GM11168 (cell line): ENCODE measurements around the gene BTBD2.

Experiments used
- in situ Hi-C: fragments of 300-500 bp; cut with MboI; formaldehyde crosslinking; loops from one replicate; pipeline ENCODE4 v1.12.0; 2022; ENCODE audit warnings: low sequenced_read_pairs; ENCODE audit not compliant: unreplicated experiment

Gene BTBD2

GRCh38 chr19:2015608-2015950, at the start of gene BTBD2:
Gene BTBD2 (minus strand): TSS chr19:2015714. CDS start chr19:2015703, 11 bp downstream.
- in situ Hi-C loops: no loop called here

DNA sequence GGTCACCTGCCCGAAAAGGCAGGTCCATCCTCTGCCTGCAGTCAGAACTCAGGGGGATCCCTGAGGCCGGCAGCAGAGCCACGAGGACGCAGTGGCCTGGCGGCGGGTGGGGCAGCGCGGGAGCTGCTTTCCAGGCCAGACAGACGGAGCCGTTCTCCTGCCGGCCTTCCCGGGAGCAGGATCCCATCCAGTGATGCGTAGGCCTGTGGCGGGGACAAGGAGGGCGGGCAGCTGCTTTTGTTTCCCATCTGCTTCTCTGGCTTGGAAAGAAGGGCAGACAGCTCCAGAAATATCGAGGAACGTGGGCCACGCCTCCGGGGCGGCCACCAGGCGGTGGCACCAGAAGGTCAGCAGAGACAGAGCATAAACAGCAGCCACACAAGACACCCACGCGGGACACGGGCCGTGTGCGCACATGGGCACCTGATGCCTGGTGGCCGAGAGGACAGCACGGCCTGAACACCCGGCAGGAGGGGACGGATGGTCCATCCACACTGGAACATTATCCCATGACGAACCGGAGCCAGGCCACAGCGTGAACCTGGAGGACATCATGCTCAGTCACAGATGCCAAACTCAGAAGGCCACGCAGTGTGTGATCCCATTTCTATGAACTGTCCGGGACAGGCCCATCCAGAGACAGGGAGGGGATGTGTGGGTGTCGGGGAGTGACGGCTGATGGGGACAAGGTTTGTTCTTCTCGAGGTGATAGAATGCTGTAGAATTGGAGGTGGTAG, 49.4 kb upstream of the BTBD2 start:
- in situ Hi-C loops: no loop called here

GRCh38 chr19:2064395-2064787, 48.9 kb upstream of the BTBD2 start:
- in situ Hi-C loops: no loop called here

GRCh38 chr19:2063824-2064223, 48.3 kb upstream of the BTBD2 start:
- in situ Hi-C loops: no loop called here

GRCh38 chr19:2062770-2063169, 47.3 kb upstream of the BTBD2 start:
- in situ Hi-C loops: no loop called here

- in situ Hi-C loops: no loop called here
These were observed 46.8 kb upstream of the BTBD2 start for GRCh38 chr19:2062389-2062729.

DNA sequence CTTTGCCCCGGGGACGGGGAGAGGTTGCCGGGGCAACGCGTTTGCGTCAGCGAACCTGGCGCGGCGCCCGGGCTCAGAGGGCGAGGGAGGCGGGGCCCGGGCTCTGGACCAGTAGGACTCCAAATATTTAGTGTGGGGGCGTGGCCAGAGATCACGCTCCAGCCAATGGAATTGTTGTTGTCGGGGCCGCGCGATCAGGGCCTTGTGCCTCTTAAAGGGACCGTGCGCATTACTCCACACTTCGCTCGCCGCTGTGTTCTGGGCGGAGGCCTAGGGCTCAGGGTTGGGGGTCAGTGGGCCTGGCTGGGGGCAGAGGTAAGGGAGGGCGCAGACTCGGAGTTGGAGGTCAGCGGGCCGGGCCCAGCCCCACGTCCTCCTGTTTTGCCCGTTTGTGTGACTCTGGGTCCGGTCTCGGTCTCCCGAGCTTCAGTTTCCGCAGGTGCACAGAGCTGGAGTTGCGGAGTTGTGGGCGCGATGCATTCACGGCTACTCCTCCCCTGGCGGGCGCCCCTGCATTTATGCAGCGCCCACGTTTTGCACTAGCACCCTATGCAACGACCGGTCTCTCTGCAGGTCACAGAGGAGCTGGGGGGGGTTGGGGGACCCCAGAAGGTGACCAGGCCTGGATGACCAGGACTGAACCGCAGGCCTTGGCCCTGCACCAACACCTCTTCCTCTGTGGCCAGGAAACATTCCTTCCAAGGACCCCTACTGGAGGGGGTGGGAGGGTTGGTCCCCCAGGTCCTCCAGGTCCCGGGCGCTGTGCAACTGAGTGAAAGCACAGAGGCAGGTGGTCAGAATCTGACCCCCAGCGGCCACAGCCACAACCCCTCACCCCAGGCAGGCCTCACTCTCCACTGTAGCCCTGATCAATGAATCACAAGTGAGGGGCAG, 46.2 kb upstream of the BTBD2 start:
- in situ Hi-C loops: no loop called here

GRCh38 chr19:2060884-2061494, 45.5 kb upstream of the BTBD2 start:
- in situ Hi-C loops: no loop called here

DNA sequence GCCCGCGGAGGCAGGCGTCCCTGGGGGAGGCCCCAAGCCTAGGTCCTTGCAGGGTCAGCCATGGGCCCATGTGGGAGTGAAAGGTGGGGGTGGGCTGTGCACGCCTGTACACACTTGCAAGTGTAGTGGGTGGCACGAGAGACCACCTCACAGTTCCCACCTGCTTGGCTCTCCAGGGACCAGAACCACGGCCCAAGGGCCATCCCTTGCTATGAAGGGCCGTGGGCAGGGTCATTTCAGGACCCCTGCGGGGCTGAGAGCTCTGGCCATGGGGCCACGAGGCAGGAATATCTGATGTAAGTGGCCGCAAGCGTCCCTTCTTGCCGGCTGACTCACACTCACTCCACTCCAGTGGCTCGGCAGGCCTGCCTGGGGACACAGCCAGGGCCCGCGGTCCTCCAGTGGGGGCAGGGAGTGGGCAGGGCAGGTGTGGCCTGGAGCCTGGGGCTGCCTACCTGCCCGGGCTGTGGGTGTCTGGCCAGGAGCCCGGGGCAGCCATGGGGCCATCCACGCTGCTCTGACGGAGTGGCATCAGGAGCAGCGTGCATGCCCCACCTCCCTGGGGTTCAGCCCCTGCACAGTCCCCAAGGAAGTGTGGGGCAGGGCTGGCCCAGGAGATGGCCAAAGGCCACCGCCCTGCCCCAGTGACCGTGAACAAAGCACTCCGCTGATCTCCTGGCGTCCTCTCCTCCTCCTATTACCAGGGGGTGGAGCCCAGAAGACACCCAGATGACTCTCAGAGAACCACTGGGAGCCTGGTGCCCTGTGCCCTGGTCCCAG, 44.1 kb upstream of the BTBD2 start:
- in situ Hi-C loops: no loop called here

GRCh38 chr19:2058570-2059421, 43.3 kb upstream of the BTBD2 start:
- in situ Hi-C loops: no loop called here

DNA sequence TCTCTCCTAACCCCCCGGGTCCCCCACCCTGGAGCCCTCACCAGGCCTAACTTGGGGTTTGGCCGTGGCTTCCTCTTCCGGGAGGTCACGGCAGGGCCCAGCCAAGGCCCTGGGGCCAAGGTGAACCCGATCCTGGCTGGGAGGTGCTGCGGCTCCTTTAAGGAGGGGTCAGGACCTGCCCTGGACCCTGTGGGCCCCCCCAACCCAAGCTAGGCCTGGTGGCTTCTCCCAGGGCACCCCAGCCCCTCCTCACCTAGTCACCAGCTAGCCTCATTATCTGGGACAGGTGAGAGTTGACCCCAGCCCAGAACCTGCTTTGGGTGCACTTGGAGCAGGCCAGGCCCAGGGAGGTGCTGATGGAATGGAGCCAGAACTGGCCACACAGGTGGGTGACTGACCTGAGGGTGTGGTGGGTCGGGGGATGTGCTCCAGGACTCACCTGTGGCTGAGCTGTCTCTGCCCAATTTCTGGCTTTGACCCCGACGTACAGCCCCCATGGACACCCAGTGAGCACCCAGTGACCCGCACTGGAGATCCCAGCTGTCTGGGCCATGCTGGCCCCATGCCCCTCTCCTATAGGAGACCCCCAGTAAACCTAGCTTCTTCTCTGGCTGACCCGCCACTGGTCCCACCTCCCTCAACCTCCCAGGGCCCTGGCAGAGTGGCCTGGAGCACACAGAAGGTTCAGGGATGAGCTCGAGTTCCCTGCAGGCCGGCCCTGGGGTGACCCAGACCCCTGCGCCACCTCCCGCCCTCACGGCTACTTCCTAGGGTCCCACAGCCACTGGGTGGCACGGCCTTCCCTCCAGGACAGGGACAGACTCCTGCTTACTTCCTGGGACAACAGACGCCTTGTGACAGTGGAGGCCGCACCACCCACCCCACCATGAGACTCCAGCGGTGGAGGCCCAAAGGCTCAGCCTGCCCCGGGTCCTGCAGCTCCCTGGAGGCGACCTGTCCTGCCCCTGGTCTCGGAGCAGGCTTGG, 42.3 kb upstream of the BTBD2 start:
- in situ Hi-C loops: no loop called here

- in situ Hi-C loops: no loop called here
These were observed 41.3 kb upstream of the BTBD2 start for GRCh38 chr19:2056837-2057192.

DNA sequence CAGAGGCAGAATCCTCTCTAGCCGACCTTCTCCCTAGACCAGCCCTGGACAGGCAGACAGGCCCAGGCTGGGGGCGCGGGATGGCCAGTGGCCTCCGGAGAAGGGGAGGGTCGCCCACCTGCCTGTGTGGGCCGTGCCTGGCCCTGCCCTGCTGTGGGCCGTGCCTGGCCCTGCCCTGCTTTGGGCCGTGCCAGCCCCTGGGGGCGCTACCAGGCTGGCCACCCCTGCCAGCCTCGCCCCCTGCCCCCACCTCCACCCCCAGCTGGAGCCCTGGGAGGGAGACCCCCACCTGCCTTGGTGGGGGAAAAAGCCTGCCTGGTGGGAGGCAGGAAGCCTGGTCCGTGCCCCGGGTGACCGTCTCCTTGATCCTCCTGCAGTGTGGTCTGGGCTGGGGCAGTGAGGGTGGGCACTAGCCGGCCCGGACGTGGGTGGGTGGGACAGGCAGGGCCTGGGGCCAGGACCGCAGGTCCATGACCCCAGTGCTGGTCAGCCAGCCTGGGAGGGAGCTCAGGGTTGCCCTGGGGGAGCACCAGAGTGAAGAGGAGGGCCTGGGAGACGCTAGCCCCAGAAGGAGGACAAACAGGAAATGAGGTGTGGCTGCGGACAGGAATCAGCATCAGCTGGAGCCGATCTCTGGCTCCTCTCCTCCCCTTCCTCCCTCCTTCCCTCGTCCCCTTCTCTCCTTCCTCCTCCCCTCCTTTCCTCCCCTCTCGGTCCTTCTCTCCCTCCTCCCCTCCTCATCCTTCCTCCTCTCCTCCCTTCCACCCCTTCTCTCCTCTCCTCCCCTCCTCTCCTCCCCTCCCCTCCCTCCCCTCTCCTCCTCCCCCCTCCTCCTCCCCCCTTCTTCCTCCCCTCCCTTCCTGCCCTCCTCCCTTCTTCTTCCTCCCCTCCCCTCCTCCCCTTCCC, 40.7 kb upstream of the BTBD2 start:
- in situ Hi-C loops: no loop called here

DNA sequence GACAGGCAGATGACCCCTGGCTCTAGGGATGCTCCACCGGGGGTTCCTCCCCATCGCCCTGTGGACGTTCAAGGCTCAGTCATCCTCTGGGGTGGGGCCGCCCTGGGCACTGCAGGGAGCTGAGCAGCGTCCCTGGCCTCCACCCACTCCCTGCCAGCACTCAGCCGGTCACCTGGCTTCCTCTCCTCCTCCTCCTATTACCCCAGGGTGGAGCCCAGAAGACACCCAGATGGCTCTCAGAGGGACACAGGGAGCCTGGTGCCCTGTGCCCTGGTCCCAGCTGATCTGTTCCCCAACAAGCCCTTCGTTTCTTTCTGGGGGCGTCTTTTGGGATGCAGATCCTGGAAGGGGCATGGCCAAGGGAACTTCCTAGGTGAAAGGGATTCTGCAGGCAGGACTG, 39.2 kb upstream of the BTBD2 start:
- in situ Hi-C loops: no loop called here

GRCh38 chr19:2053601-2054389, 38.3 kb upstream of the BTBD2 start:
- in situ Hi-C loops: no loop called here

- in situ Hi-C loops: no loop called here
These were observed 36.5 kb upstream of the BTBD2 start for GRCh38 chr19:2051773-2052704.
